ENCODE results near the gene TMEM151B.

DNA sequence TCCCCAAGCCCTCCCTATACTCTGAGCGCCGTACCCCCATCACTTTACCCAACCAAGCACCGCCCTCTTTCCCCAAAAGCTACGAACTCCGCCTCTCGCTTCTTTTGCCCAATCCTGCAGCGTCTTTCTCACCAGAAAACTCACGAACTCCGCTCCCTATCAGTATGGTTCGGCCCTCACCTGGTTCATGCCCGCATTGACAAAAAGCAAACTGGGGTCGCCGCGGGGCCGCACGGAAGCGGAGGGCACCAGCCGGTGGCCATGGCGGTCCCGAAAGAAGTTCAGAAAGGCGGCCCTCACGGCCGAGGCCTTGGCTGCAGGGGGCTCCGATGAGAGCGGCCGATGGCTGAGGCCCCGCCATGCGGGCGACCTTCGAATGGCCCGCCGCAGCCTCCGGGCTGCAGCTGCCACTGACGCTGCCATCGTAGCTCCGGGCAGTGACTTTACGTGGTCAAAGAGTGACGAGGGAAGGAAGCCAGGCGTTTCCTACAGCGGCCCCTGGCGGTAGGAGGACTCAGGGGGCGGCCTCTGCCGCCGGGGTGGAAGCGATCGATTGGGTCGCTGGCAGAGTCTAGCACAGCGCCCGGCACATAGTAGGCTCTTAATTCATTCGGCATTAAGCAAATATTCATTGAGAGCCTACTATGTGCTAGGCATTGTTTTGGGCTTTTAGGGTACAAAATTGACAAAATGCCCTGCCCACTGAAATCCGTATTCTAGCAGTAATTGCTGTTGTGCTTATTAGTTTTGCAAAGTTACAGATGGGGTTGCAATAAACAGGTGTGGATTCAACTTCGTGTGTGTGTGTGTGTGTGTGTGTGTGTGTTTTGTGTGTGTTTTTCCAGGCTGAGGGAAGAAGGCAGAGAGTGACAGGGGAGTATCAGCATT, 42.9 kb downstream of the TMEM151B start, which contains the start of gene AARS2:
- TF ChIP-seq, protein P1, sequence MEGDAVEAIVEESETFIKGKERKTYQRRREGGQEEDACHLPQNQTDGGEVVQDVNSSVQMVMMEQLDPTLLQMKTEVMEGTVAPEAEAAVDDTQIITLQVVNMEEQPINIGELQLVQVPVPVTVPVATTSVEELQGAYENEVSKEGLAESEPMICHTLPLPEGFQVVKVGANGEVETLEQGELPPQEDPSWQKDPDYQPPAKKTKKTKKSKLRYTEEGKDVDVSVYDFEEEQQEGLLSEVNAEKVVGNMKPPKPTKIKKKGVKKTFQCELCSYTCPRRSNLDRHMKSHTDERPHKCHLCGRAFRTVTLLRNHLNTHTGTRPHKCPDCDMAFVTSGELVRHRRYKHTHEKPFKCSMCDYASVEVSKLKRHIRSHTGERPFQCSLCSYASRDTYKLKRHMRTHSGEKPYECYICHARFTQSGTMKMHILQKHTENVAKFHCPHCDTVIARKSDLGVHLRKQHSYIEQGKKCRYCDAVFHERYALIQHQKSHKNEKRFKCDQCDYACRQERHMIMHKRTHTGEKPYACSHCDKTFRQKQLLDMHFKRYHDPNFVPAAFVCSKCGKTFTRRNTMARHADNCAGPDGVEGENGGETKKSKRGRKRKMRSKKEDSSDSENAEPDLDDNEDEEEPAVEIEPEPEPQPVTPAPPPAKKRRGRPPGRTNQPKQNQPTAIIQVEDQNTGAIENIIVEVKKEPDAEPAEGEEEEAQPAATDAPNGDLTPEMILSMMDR (IDR thresholded peaks at IDR 0.05), result peak; percentile 69 to 94 (median 86)
- TF ChIP-seq POLR2AphosphoS5 (IDR thresholded peaks at IDR 0.05) (peak; percentile 91), POLR2A (IDR thresholded peaks at IDR 0.05) (peak; percentile 49)
